GM21825 (cell line): ENCODE results near the gene TENM4.

Experiments used
- ATAC-seq: cut with Tn5 transposase; IDR thresholded peaks from one replicate; pipeline ENCODE4 v1.9.1; 2021; ENCODE audit warnings: mild to moderate bottlenecking, moderate library complexity; ENCODE audit not compliant: unreplicated experiment

TENM4 gene

DNA sequence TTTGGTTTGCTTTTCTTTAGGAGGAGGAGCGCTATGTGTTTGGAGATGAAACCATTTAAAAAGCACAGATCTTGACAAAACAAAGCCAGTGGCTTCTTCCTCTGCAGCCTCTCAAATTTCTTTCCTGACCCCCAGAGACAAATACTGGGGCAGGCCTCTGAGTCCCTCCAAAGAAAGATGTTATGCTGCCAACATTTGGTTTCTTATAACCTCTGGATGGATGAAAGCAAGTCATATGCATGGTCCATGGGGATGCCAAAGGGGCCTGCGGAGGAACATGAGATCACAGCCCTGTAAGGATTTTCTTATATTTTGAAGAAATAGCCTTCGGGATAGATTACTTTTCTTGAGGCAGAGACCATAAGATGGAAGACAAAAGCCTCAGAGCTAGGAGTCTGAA is 179.1 kb downstream of the TENM4 start:
- ATAC-seq, result no peak

DNA sequence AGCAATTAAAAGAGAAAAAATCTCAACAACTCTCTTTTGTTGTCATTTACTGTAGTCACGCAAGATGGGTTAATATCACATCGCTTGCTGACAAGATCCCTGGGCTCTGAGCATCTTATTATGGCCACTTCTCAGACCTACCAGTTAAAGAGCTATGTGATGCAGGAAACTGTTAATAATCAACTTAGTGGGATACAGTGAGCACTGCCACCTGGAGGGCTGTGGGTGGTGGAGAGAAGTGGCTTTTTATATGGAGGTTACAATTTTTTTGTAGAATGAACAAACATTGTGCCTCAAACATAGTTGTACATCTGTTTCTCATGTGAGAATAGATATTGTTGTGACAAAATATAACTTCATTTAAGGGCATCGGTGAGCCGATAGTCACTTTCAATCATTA is 181.0 kb downstream of the TENM4 start:
- ATAC-seq, result no peak

- ATAC-seq, result no peak
Measured at GRCh38 chr11:79258576-79258975, 182.3 kb downstream of the TENM4 start.

- no peak for ATAC-seq
Measured at GRCh38 chr11:79255965-79256364, 184.9 kb downstream of the TENM4 start.

DNA sequence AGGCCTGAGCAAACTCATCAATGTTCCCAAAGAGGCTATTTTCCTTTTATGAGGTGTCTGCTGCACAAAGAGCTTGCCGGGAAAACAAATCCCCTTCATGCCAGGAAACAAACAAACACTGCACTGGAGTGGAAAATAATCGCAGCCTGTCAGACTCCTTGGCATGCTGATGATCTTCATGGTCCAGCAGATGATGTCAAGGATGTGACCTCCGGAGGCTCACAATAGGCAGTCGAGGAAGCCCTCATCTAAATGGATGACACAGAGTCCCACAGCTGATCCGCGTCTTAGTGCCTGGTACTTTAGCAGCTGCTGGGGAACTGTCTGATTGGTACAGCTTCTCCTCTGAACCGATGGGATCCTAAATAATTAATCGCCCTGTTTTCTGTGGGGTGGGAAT is 187.6 kb downstream of the TENM4 start:
- ATAC-seq, result no peak

DNA sequence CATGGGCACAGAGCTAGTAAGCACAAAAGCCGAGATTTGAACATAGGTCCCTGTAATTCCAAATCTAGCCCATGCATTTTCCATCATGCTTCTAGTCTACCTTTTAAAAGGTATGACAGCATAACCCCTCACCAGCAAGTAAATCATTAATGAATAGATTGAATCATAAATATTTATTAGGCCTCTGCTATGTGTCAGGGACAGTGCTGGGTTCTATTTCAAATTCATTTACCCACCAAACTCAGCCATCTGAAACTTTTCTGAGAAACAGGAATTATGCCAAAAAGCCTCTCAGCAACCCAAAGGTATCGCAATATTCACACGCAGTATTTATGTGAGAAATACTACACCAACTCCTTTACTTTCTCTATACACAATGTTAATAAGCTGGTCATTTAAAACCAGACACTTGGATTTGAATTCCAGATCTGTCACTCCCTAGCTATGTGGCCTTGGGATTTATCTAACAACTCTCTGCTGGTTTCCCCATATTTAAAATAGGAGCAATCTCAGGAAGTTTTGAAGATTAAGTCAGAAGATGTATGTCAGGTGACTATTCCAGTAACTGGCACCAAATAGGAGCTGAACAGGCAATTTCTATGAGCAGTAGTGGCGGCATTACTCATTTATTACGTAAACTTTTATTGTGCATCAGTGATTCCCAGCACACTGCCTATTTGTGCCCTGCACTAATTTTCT is 191.4 kb downstream of the TENM4 start:
- ATAC-seq, result no peak

GRCh38 chr11:79244798-79245197 is 196.0 kb downstream of the TENM4 start:
- no peak for ATAC-seq

GRCh38 chr11:79244241-79244772 is 196.5 kb downstream of the TENM4 start:
- ATAC-seq, result no peak

GRCh38 chr11:79243422-79244210 is 197.2 kb downstream of the TENM4 start:
- no peak for ATAC-seq

DNA sequence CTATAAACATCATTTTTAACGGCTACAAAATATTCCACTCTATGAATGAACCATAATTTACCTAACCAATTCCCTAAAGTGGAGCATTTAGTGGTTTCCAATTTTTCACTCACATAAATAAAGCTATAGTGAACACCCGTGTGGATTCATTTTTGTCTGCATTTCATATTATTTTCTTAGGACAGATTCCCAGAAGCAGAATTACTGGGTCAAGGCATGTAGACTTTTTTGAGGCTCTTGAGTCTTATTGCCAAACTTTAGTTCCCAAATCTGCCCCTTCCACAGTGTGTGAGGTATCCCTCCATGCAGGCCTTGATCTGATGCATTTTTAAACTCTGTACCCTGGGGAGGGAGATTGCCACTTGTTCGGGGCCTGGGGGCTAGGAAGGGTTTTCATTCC is 198.2 kb downstream of the TENM4 start:
- no peak for ATAC-seq

GRCh38 chr11:79241852-79242241 is 199.0 kb downstream of the TENM4 start:
- ATAC-seq, result no peak

DNA sequence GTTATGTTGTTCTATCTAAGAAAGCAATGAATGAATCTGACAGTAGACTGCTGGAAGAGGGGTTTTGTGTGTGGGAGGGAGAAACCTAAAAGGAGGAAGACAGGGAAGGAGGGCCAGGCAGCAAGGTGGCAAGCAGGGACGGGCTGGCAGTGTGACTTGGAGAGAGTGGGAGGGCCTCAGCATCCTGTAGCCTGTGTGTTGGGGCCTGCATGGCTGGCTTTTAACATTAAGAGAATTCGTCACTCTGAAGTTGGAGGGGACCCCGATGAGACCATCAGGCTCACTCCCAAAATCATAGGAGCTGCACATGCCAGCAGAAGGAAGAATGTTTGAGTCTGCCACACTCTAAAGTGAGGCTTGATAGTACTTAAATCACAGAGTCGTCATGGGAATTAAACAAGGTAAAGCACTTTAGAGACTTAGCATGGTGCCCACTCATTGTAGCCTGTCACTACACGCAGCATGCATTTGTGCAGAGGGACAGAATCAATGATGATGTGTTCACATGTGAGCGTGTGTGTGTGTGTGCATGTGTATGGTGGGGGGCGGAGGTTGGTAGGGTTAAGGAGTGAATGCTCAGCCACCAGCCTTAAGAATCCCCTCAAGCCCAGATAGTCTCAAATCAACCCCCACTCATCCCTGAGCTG is 199.5 kb downstream of the TENM4 start:
- ATAC-seq, result no peak

GRCh38 chr11:79237703-79238102 is 203.1 kb downstream of the TENM4 start:
- ATAC-seq, result no peak

DNA sequence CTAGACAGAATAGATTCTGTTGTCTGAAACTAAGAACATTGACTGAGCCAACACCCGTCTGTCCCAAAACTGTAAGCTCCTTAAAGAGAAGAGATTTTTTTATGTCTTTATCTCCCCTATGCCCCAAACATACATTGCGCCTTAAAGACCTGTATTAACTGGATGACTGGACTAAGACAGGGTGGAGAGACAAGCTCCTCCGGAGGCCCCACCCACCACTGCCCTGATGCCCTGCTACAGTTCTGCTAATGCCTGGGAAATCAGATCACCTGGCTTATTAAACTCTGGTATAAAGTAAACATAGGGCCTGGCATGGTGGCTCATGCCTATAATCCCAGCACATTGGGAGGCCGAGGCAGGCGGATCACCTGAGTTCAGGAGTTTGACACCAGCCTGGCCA is 203.7 kb downstream of the TENM4 start:
- no peak for ATAC-seq

- no peak for ATAC-seq
Measured at GRCh38 chr11:79236541-79236971, 204.3 kb downstream of the TENM4 start.

DNA sequence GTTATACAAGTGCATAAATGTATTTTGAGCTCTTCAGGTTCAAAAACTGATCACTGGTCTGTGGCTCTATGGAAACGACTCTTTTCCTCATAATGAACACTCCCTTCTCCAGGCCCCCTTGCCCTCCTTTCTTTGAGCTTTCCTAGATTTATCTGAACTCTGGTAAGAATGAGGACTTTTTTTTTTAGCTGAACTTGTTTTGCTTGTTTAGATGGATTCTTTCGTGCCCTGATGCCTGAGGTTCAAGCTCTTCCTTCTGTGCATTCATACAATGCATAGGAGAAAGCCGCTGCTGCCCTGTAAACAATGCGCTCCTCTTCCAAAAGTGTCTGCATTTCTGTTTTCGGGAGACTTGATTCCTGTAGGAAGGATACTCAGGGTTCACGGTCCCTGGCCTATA is 205.1 kb downstream of the TENM4 start:
- ATAC-seq, result no peak

DNA sequence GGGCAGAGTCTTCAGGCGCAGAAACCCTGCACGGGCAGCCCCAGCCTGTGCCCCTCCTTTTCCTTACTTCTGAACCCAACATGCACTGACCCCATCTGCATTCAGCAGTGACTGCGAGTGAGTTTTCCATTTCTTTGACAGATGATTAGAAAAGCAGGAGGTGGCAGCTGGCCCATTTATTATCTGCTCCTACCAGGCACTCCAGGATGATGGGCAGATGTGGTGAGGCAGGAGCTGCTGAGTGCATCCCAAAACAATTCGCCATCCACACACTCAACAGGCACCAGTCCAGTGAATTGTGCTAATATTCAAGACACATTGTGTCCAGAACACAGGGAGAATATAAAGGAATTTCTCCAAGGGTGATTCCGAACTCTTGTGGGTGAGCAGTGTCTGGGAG is 208.5 kb downstream of the TENM4 start:
- no peak for ATAC-seq

- ATAC-seq, result no peak
Measured at GRCh38 chr11:79229047-79229446, 211.8 kb downstream of the TENM4 start.

DNA sequence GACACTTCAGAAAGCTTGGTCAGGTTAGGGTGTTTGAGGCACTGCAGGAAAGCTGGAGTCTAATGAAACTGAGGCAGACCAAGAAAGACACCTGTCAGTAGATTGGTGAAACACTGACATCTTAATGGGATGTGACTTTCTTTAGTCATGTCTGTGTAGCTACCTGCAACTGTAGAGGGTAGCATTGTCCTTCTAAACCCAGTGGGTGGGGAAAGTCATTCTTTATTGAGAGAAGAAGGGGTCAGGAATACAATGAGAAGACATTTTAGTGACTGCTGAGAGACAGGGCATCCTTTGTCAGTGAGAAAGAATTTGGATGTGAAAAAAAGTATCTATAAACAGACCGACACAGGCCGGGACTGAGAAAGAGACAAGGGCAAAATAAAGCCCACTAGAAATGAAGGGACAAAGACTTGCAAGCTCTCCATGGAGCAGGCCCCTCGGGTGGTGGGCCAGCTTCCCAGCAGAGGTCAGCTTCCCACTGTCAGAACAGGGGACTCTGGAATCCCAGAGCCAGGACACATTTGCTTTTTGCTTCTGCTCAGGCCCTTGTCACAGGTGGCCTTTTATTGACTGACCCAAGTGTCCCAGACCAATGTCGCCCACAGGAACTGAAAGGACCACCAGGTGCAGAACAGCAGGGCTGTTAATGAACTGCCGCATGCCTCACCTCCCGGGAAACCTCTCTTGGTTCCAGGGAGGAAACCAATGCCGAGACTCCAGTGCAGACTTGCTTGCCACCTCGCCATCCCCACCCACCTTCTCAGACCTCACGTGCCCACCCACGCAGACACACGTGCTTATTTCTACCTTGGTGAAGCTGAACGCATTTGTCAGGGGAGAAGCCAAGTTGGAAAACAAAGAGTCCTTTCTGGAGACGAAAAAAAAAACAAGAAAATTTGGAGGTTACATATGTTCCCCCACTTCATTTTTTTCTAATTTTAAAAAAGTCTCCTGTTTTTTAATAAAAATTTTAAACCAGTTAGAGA is 212.8 kb downstream of the TENM4 start:
- ATAC-seq, result no peak

GRCh38 chr11:79227308-79227707 is 213.5 kb downstream of the TENM4 start:
- no peak for ATAC-seq

- ATAC-seq, result no peak
Measured at GRCh38 chr11:79226126-79226525, 214.7 kb downstream of the TENM4 start.
